Mesodermal cell (in vitro differentiated cells): ENCODE results near the gene TMEM164.
A peak's percentile ranks its signal among the peaks of the same experiment; 100 is the strongest.

Experiments
- H3K27ac ChIP-seq: 2 replicates; pipeline ENCODE4 v1.7.0; 2013; ENCODE audit warnings: mild to moderate bottlenecking, low read depth, low read length, moderate library complexity; ENCODE audit not compliant: severe bottlenecking
- H3K36me3 ChIP-seq: 2 replicates; pipeline ENCODE4 v1.7.1; 2013; ENCODE audit warnings: mild to moderate bottlenecking, low read length, moderate library complexity; ENCODE audit not compliant: control insufficient read depth, insufficient read depth
- H3K4me1 ChIP-seq: one replicate; pipeline ENCODE4 v1.7.1; 2013; ENCODE audit warnings: mild to moderate bottlenecking, low read length; ENCODE audit not compliant: insufficient read depth, control insufficient read depth, poor library complexity, severe bottlenecking
- H3K4me3 ChIP-seq: 2 replicates; pipeline ENCODE4 v1.7.0; 2013; ENCODE audit warnings: low read length, control low read depth, mild to moderate bottlenecking; ENCODE audit not compliant: insufficient read depth, poor library complexity, severe bottlenecking; ENCODE audit errors: extremely low read depth
- H3K9me3 ChIP-seq: 2 replicates; pipeline ENCODE4 v1.7.1; 2013; ENCODE audit warnings: mild to moderate bottlenecking, low read length, moderate library complexity; ENCODE audit not compliant: control insufficient read depth
- WGBS, 2 experiments: methylation state at CpG; one replicate each; pipeline ENCODE4 v1.1.5; 2013; ENCODE audit warnings: missing lambda C conversion rate in 2 of 2; ENCODE audit not compliant: insufficient coverage in 2 of 2; 5-methylcytosine and 5-hydroxymethylcytosine counted together

Gene TMEM164

GRCh38 chrX:110170029-110170428 is 167.1 kb downstream of the TMEM164 start:
- H3K4me3 ChIP-seq: no peak overlapping the region
- H3K4me1 ChIP-seq: no peaks in the 10 kb centered on the region
- peaks cover 7% of the 10 kb centered on the region for H3K36me3 ChIP-seq
- no peak overlapping the region for H3K27ac ChIP-seq
- 60 to 77% methylated on average over 1 to 2 of the region's 3 CpGs for WGBS, 2 experiments
- H3K9me3 ChIP-seq: no peaks in the 10 kb centered on the region

GRCh38 chrX:110171442-110171841 is 168.5 kb downstream of the TMEM164 start:
- Histone ChIP-seq H3K36me3 (peaks cover 12% of the 10 kb centered on the region), H3K9me3 (no peaks in the 10 kb centered on the region), H3K4me3 (no peak overlapping the region), H3K4me1 (no peaks in the 10 kb centered on the region), H3K27ac (no peak overlapping the region)
- WGBS, 2 experiments: 80 to 100% methylated on average over 1 of the region's 5 CpGs

GRCh38 chrX:110172215-110172614 is 169.3 kb downstream of the TMEM164 start:
- WGBS, 2 experiments: 89 to 100% methylated on average over 2 to 5 of the region's 10 CpGs

GRCh38 chrX:110173192-110174175 is 170.6 kb downstream of the TMEM164 start:
- no peaks in the 10 kb centered on the region for H3K9me3 ChIP-seq
- peaks cover 10% of the 10 kb centered on the region for H3K36me3 ChIP-seq
- WGBS, 2 experiments: 87 to 100% methylated on average over 4 to 5 of the region's 19 CpGs
- H3K27ac ChIP-seq: no peak overlapping the region
- H3K4me3 ChIP-seq: no peak overlapping the region
- no peaks in the 10 kb centered on the region for H3K4me1 ChIP-seq

More at GRCh38 chrX:110172215-110172614, 169.3 kb downstream of the TMEM164 start:
- Histone ChIP-seq H3K27ac (no peak overlapping the region), H3K4me3 (no peak overlapping the region), H3K9me3 (no peaks in the 10 kb centered on the region), H3K4me1 (no peaks in the 10 kb centered on the region), H3K36me3 (peaks cover 11% of the 10 kb centered on the region)

GRCh38 chrX:110175146-110175545 is 172.2 kb downstream of the TMEM164 start:
- WGBS, 2 experiments: no CpG with 5 or more reads among the region's 4 CpGs
- Histone ChIP-seq H3K9me3 (no peaks in the 10 kb centered on the region), H3K4me1 (no peaks in the 10 kb centered on the region), H3K4me3 (no peak overlapping the region), H3K36me3 (peaks cover 10% of the 10 kb centered on the region), H3K27ac (no peak overlapping the region)

- H3K4me3 ChIP-seq: no peak overlapping the region
- H3K9me3 ChIP-seq: no peaks in the 10 kb centered on the region
- no CpG with 5 or more reads among the region's 3 CpGs for WGBS, 2 experiments
- peaks cover 3% of the 10 kb centered on the region for H3K4me1 ChIP-seq
- H3K36me3 ChIP-seq: peaks cover 10% of the 10 kb centered on the region
- H3K27ac ChIP-seq: no peak overlapping the region
Observed at GRCh38 chrX:110175696-110176095, 172.8 kb downstream of the TMEM164 start.

GRCh38 chrX:110178179-110178865 is 175.4 kb downstream of the TMEM164 start:
- H3K9me3 ChIP-seq: no peaks in the 10 kb centered on the region
- peaks cover 9% of the 10 kb centered on the region for H3K4me1 ChIP-seq
- H3K36me3 ChIP-seq: peaks cover 6% of the 10 kb centered on the region
- no peak overlapping the region for H3K4me3 ChIP-seq
- no CpG with 5 or more reads among the region's 5 CpGs for WGBS, 2 experiments
- no peak overlapping the region for H3K27ac ChIP-seq

- peaks cover 6% of the 10 kb centered on the region for H3K36me3 ChIP-seq
- H3K9me3 ChIP-seq: no peaks in the 10 kb centered on the region
- peak overlapping the region; percentile 41 for H3K27ac ChIP-seq
- peaks cover 9% of the 10 kb centered on the region for H3K4me1 ChIP-seq
- no peak overlapping the region for H3K4me3 ChIP-seq
- WGBS, 2 experiments: no CpG with 5 or more reads among the region's 5 CpGs
Observed at GRCh38 chrX:110180176-110180927, 177.4 kb downstream of the TMEM164 start.

- Histone ChIP-seq H3K4me3 (no peak overlapping the region), H3K9me3 (no peaks in the 10 kb centered on the region), H3K4me1 (peaks cover 9% of the 10 kb centered on the region), H3K27ac (peak overlapping the region; percentile 41), H3K36me3 (peaks cover 3% of the 10 kb centered on the region)
- 89% methylated on average over 4 of the region's 6 CpGs; no CpG with 5 or more reads in 1 of the 2 experiments for WGBS, 2 experiments
Observed at GRCh38 chrX:110180928-110181310, 178.0 kb downstream of the TMEM164 start.

- H3K36me3 ChIP-seq: no peaks in the 10 kb centered on the region
- H3K9me3 ChIP-seq: no peaks in the 10 kb centered on the region
- H3K4me3 ChIP-seq: no peak overlapping the region
- no peak overlapping the region for H3K27ac ChIP-seq
- WGBS, 2 experiments: no CpG with 5 or more reads among the region's 2 CpGs
- peaks cover 9% of the 10 kb centered on the region for H3K4me1 ChIP-seq
Observed at GRCh38 chrX:110181459-110182137, 178.7 kb downstream of the TMEM164 start.
